GM23248 (cell line): ENCODE measurements around the gene TTC8. TPM values are rescaled to one million over a fixed set of nuclear protein-coding genes. Genes with fewer than 3 reads are reported as not detected.
A peak's percentile ranks its signal among the peaks of the same experiment; 100 is the strongest.

Experiments used
- DNase-seq: peaks from one replicate; pipeline ENCODE4 v3.0.0-alpha.2; 2015
- H2AFZ ChIP-seq: fragments of 200-600 bp; sonication (generic); 2 replicates; pipeline ENCODE4 v1.6.1; 2016; ENCODE audit warnings: antibody characterized with exemption
- H3F3A ChIP-seq: fragments of 200-600 bp; sonication (generic); 2 replicates; pipeline ENCODE4 v1.6.1; 2016; ENCODE audit warnings: mild to moderate bottlenecking, antibody characterized with exemption, mixed run types; ENCODE audit not compliant: insufficient read depth
- H3K27ac ChIP-seq: fragments of 200-600 bp; sonication (generic); 2 replicates; pipeline ENCODE4 v1.5.1; 2016; ENCODE audit warnings: mild to moderate bottlenecking
- H3K27me3 ChIP-seq: fragments of 200-600 bp; sonication (generic); replicated peaks from 2 replicates; pipeline ENCODE4 v1.6.1; 2016; ENCODE audit warnings: mild to moderate bottlenecking; ENCODE audit not compliant: insufficient read depth
- H3K36me3 ChIP-seq: fragments of 200-600 bp; sonication (generic); 2 replicates; pipeline ENCODE4 v1.6.1; 2016; ENCODE audit warnings: low read depth, mild to moderate bottlenecking
- H3K4me1 ChIP-seq: fragments of 200-600 bp; sonication (generic); 2 replicates; pipeline ENCODE4 v1.6.1; 2016; ENCODE audit warnings: mild to moderate bottlenecking; ENCODE audit not compliant: insufficient read depth
- H3K4me2 ChIP-seq: fragments of 200-600 bp; sonication (generic); one replicate; pipeline ENCODE4 v1.6.1; 2016; ENCODE audit warnings: mild to moderate bottlenecking; ENCODE audit not compliant: unreplicated experiment
- H3K4me3 ChIP-seq: fragments of 200-600 bp; sonication (generic); 2 replicates; pipeline ENCODE4 v1.5.1; 2016; ENCODE audit warnings: mild to moderate bottlenecking
- H3K79me2 ChIP-seq: fragments of 200-600 bp; sonication (generic); 2 replicates; pipeline ENCODE4 v1.6.1; 2016; ENCODE audit warnings: mild to moderate bottlenecking; ENCODE audit not compliant: insufficient read depth
- H3K9ac ChIP-seq: fragments of 200-600 bp; sonication (generic); 2 replicates; pipeline ENCODE4 v1.6.1; 2016; ENCODE audit warnings: mild to moderate bottlenecking
- H3K9me2 ChIP-seq: fragments of 200-600 bp; sonication (generic); 2 replicates; pipeline ENCODE4 v1.6.1; 2016; ENCODE audit warnings: mixed run types, mild to moderate bottlenecking, moderate library complexity; ENCODE audit not compliant: insufficient read depth
- H3K9me3 ChIP-seq: fragments of 200-600 bp; sonication (generic); one replicate; pipeline ENCODE4 v1.6.1; 2017; ENCODE audit warnings: low read depth
- H4K20me1 ChIP-seq: fragments of 200-600 bp; sonication (generic); 2 replicates; pipeline ENCODE4 v1.6.0; 2016; ENCODE audit not compliant: insufficient read depth
- EZH2 ChIP-seq: fragments of 200-600 bp; sonication (generic); IDR thresholded peaks from 2 replicates; pipeline ENCODE4 v1.6.1; 2018; ENCODE audit warnings: antibody characterized with exemption, mild to moderate bottlenecking; ENCODE audit not compliant: insufficient read depth, poor library complexity, severe bottlenecking
- EZH2phosphoT487 ChIP-seq: fragments of 200-600 bp; sonication (generic); IDR thresholded peaks from 2 replicates; pipeline ENCODE4 v1.6.1; 2018; ENCODE audit warnings: antibody characterized with exemption, moderate library complexity, mild to moderate bottlenecking, low read depth; ENCODE audit not compliant: insufficient read depth
- WGBS, 2 experiments: methylation state at CpG; one replicate each; pipeline ENCODE4 v1.1.6; 2015 to 2017; ENCODE audit warnings: low lambda C conversion rate in 2 of 2, low coverage in 1 of 2; ENCODE audit errors: missing lambda C conversion rate in 2 of 2; 5-methylcytosine and 5-hydroxymethylcytosine counted together
- in situ Hi-C: fragments of 300-500 bp; cut with MboI; formaldehyde crosslinking; loops from 2 replicates; pipeline ENCODE4 v1.15.0; 2020
- polyA plus RNA-seq: library from polyadenylated mRNA; unstranded; fragments of >200 nt; fragmentation: Nextera tagmentation; extraction: Ambion mirVana; gene quantifications from 2 replicates; pipeline ENCODE4 v1.2.1, GENCODE V29; 2016
- total RNA-seq: library from RNA; depleted of rRNA; stranded (reverse); fragments of >200 nt; shearing (Covaris generic); gene quantifications from 2 replicates; pipeline ENCODE4 v1.2.3, GENCODE V29; 2014

The TTC8 gene
- total and polyA plus RNA-seq, 2 experiments from 2014 or later: 38.3 to 49.4 TPM

DNA sequence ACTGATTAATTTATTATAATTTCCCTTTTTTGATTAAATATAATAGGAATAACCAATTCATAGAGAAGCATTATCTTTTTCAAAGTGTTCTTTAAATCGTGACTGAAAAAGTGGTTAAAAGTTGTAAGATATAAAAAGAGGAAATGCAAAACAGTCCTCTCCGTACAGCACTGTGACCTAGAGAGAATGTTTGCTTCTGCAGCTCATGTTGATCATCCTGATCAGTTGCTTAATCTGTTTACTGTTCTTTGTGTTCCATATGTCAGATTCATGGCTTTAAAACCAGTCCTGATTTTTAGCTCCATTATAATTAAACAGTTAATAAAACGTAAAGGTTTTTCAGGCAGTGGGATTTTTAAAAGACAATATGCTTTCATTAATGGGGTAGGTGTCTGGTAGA, 4.7 kb downstream of the TTC8 start:
- peaks cover 82% of the 10 kb centered on the region for H3K79me2 ChIP-seq
- H3K36me3 ChIP-seq: no peaks in the 10 kb centered on the region
- 0 out of 2 replicates have a peak overlapping the region, but pooled peaks have one; percentile 12 for H3K4me3 ChIP-seq
- no peak overlapping the region for H3K27ac ChIP-seq
- H3K9ac ChIP-seq: no peak overlapping the region
- H3K9me2 ChIP-seq: no peaks in the 10 kb centered on the region
- H4K20me1 ChIP-seq: no peaks in the 10 kb centered on the region
- no peak for DNase-seq
- H3F3A ChIP-seq: peaks cover 32% of the 10 kb centered on the region
- H3K27me3 ChIP-seq: no peaks in the 10 kb centered on the region
- TF ChIP-seq EZH2 (no peak), EZH2phosphoT487 (no peak)
- H2AFZ ChIP-seq: no peak overlapping the region
- WGBS, 2 experiments: 38 to 48% methylated on average over 3 of the region's 3 CpGs
- in situ Hi-C loops: no loop called here
- H3K4me1 ChIP-seq: peaks cover 62% of the 10 kb centered on the region
- H3K9me3 ChIP-seq: no peaks in the 10 kb centered on the region
- H3K4me2 ChIP-seq: no peak overlapping the region

DNA sequence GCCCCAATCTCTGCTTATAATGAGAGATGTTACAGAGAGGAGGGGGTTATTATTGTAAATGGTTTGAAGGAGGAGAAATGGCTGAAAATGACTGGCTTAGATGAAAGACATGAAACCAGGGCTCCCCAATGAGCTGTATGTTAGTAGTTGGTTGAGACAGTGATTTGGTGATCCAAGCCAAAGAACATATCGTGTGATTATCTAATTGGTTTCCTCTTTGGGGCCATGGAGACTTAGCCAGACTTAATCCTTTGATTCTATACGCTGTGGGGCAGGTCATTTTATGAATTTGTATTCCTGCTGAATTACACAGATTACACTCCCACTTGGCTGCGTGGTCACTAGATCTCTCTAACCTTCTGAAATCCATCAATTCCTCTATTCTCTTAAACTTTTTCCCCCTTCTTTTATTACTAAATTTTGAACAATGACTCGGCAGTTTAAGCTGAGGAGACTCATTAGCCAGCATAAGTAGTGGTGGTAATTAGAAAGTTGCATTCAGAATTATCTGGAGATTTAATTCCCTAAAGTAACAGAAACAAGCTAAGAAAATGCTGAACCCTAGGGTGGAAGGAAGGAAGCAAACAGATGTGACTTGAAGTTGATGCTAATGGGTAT, 5.3 kb downstream of the TTC8 start:
- no peaks in the 10 kb centered on the region for H4K20me1 ChIP-seq
- DNase-seq: no peak
- no peaks in the 10 kb centered on the region for H3K9me3 ChIP-seq
- WGBS, 2 experiments: 92 to 98% methylated on average over 4 of the region's 4 CpGs
- H3K9ac ChIP-seq: no peak overlapping the region
- H2AFZ ChIP-seq: no peak overlapping the region
- H3K79me2 ChIP-seq: peaks cover 83% of the 10 kb centered on the region
- no peak overlapping the region for H3K4me2 ChIP-seq
- TF ChIP-seq EZH2phosphoT487: no peak
- TF ChIP-seq EZH2: no peak
- H3K36me3 ChIP-seq: no peaks in the 10 kb centered on the region
- H3K9me2 ChIP-seq: no peaks in the 10 kb centered on the region
- peaks cover 38% of the 10 kb centered on the region for H3F3A ChIP-seq
- in situ Hi-C loops: no loop called here
- no peaks in the 10 kb centered on the region for H3K27me3 ChIP-seq
- H3K27ac ChIP-seq: peak overlapping the region; percentile 50; the same call in 1 of the 2 replicates
- H3K4me1 ChIP-seq: peaks cover 68% of the 10 kb centered on the region
- no peak overlapping the region for H3K4me3 ChIP-seq

DNA sequence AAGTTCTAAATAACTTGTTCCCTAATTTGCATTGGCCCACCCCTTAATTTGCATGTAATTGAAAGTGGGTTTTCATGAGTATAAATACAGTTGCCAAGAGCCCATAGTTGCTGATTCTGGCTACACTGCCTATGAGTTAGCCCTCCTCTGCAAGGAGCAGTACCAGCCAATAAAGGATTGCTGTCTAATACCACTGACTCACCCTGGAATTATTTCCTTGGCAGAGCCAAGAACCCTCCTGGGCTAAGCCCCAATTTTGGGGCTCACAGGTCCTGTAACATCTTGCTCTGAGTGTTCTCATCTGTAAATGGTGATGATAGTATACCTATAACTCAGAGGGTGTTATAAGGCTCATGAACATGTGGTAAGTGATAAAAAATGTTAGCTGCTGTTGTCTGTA, 6.8 kb downstream of the TTC8 start:
- Histone ChIP-seq H2AFZ (no peak overlapping the region), H3K4me1 (peaks cover 76% of the 10 kb centered on the region), H3K27me3 (no peaks in the 10 kb centered on the region), H3K4me2 (peak overlapping the region; percentile 47), H3F3A (peaks cover 51% of the 10 kb centered on the region), H3K36me3 (no peaks in the 10 kb centered on the region), H3K9me2 (no peaks in the 10 kb centered on the region), H3K4me3 (no peak overlapping the region), H3K27ac (peak overlapping the region; percentile 52), H3K9ac (no peak overlapping the region), H3K79me2 (peaks cover 74% of the 10 kb centered on the region), H4K20me1 (no peaks in the 10 kb centered on the region), H3K9me3 (no peaks in the 10 kb centered on the region)
- TF ChIP-seq EZH2 (no peak), EZH2phosphoT487 (0 out of 2 replicates have a peak, but pooled peaks have one; percentile 24)
- peak; percentile 94 for DNase-seq
- in situ Hi-C loops: no loop called here

DNA sequence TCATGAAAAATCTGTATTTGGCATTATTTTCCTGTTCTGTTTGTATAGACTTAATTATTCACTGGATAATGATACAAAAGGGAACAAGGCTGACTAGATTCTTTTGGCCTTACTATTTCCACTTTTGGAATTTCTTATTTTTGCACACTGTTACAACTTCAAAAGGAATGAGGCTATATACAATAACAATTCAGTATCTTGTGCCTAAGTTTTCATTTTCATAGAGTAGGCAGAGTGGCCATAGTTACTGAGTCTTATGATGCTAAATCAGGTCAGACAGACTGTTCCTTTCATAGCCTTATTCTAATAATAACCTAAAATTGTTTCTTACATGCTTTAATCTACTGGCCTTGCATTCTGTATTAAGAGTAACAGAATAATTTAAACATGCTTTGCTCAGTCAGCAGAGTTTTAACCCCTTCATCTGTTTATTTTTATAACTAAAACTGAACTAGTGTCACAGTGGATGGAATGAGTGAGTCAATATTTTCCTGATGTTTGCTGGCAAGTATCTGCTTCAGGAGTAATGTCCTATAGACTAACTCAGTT, 10.5 kb downstream of the TTC8 start:
- no peaks in the 10 kb centered on the region for H3K9me2 ChIP-seq
- H3K36me3 ChIP-seq: no peaks in the 10 kb centered on the region
- H2AFZ ChIP-seq: no peak overlapping the region
- in situ Hi-C loops: no loop called here
- no peaks in the 10 kb centered on the region for H3K27me3 ChIP-seq
- H3K4me2 ChIP-seq: peak overlapping the region; percentile 71
- peak overlapping the region; percentile 56 for H3K9ac ChIP-seq
- peaks cover 74% of the 10 kb centered on the region for H3K79me2 ChIP-seq
- peaks cover 51% of the 10 kb centered on the region for H3F3A ChIP-seq
- TF ChIP-seq EZH2 (no peak), EZH2phosphoT487 (no peak)
- H3K4me1 ChIP-seq: peaks cover 61% of the 10 kb centered on the region
- H3K9me3 ChIP-seq: no peaks in the 10 kb centered on the region
- DNase-seq: peak; percentile 76
- H3K27ac ChIP-seq: peak overlapping the region; percentile 86
- peak overlapping the region; percentile 40 for H3K4me3 ChIP-seq
- H4K20me1 ChIP-seq: no peaks in the 10 kb centered on the region
